Activated CD8-positive, alpha-beta T cell treated with anti-CD3 and anti-CD28 coated beads, Interleukin-2, amount 10 ng/mL, durations not matched to agents 7 days and 5 days (primary cell): ENCODE results near the gene SNRPA1. TPM values are rescaled to one million over a fixed set of nuclear protein-coding genes. Genes with fewer than 3 reads are reported as not detected.

Experiments used
- ATAC-seq: fragments of 150-1000 bp; cut with Tn5 transposase; one replicate; pipeline ENCODE4 v1.10.0; 2021; ENCODE audit warnings: moderate library complexity
- CTCF ChIA-PET: fragments of 350-600 bp; sonication (Branson Sonifier 250); formaldehyde crosslinking; loops from one replicate; lab custom pipeline; 2021; ENCODE audit warnings: antibody characterized with exemption; lab: Charles Lee
- POLR2A ChIA-PET: fragments of 350-600 bp; sonication (Branson Sonifier 250); formaldehyde crosslinking; loops from one replicate; lab custom pipeline; 2021; ENCODE audit warnings: antibody characterized with exemption; lab: Charles Lee
- DNase-seq: peaks from one replicate; pipeline ENCODE4 v3.0.0-alpha.2; 2020
- H3K27ac Mint-ChIP-seq: one replicate; pipeline ENCODE4 v1.8.0; 2021; ENCODE audit warnings: mild to moderate bottlenecking, mixed read lengths
- H3K27me3 Mint-ChIP-seq: one replicate; pipeline ENCODE4 v1.8.0; 2021; ENCODE audit warnings: low read depth, mixed read lengths
- H3K36me3 Mint-ChIP-seq: one replicate; pipeline ENCODE4 v1.8.0; 2021; ENCODE audit warnings: low read depth, mixed read lengths
- H3K4me1 Mint-ChIP-seq: one replicate; pipeline ENCODE4 v1.8.0; 2021; ENCODE audit warnings: low read depth, mixed read lengths
- H3K4me3 Mint-ChIP-seq: one replicate; pipeline ENCODE4 v1.8.0; 2021; ENCODE audit warnings: mild to moderate bottlenecking, mixed read lengths
- H3K9me3 Mint-ChIP-seq: one replicate; pipeline ENCODE4 v1.8.0; 2022; ENCODE audit warnings: mixed read lengths; ENCODE audit not compliant: insufficient read depth
- total RNA-seq, 2 experiments: library from RNA; stranded (reverse); gene quantifications; one replicate each; pipeline ENCODE4 v1.2.3, GENCODE V29; 2021

SNRPA1 gene
- total RNA-seq, 2 experiments from 2014 or later = 138 to 144 TPM

GRCh38 chr15:101244889-101245668, 50.0 kb downstream of the SNRPA1 start:
- DNase-seq (no peak), ATAC-seq (no peak)
- CTCF ChIA-PET = interaction anchor here (0.7 to 10.6 kb wide), 14 partner anchors 10 to 237 kb away, joined by 3 to 123 read pairs (median 5); partner anchors contain the start of gene CHSY1
- peak overlapping the region; percentile 65 for H3K4me3 Mint-ChIP-seq
- POLR2A ChIA-PET = interaction anchor here (0.9 to 3.2 kb wide), 2 partner anchors 40 to 119 kb away, joined by 3 to 12 read pairs; no protein-coding TSS in a partner anchor
- H3K27ac Mint-ChIP-seq = peak overlapping the region; percentile 88
- H3K4me1 Mint-ChIP-seq = peaks cover 93% of the 10 kb centered on the region
- no peaks in the 10 kb centered on the region for H3K9me3 Mint-ChIP-seq
- H3K36me3 Mint-ChIP-seq = peaks cover 73% of the 10 kb centered on the region
- no peaks in the 10 kb centered on the region for H3K27me3 Mint-ChIP-seq

- Mint-ChIP-seq H3K4me1 (peaks cover 94% of the 10 kb centered on the region), H3K4me3 (peak overlapping the region; percentile 65), H3K36me3 (peaks cover 71% of the 10 kb centered on the region), H3K27me3 (no peaks in the 10 kb centered on the region), H3K9me3 (no peaks in the 10 kb centered on the region), H3K27ac (peak overlapping the region; percentile 88)
- DNase-seq (peak; percentile 42), ATAC-seq (no peak)
- POLR2A ChIA-PET = interaction anchor here (0.9 to 4.6 kb wide), 5 partner anchors 7 to 118 kb away, joined by 3 to 40 read pairs (median 3); partner anchors contain the start of gene CHSY1
- CTCF ChIA-PET = interaction anchor here (0.7 to 10.6 kb wide), 24 partner anchors 11 to 397 kb away, joined by 3 to 123 read pairs (median 4); partner anchors contain the start of gene CHSY1
Measured at GRCh38 chr15:101244036-101244781, 50.8 kb downstream of the SNRPA1 start.

GRCh38 chr15:101243420-101243819, 51.6 kb downstream of the SNRPA1 start:
- DNase-seq = no peak
- H3K27ac Mint-ChIP-seq = peak overlapping the region; percentile 88
- ChIA-PET POLR2A (interaction anchor here (0.8 to 4.6 kb wide), 7 partner anchors 8 to 153 kb away, joined by 3 to 40 read pairs (median 3); partner anchors contain the start of gene CHSY1), CTCF (interaction anchor here (0.7 to 10.6 kb wide), 26 partner anchors 12 to 397 kb away, joined by 3 to 123 read pairs (median 4); partner anchors contain the start of gene CHSY1)
- H3K36me3 Mint-ChIP-seq = peaks cover 74% of the 10 kb centered on the region
- ATAC-seq = no peak
- no peaks in the 10 kb centered on the region for H3K9me3 Mint-ChIP-seq
- no peaks in the 10 kb centered on the region for H3K27me3 Mint-ChIP-seq
- H3K4me1 Mint-ChIP-seq = peaks cover 96% of the 10 kb centered on the region
- H3K4me3 Mint-ChIP-seq = peak overlapping the region; percentile 65

- ATAC-seq (no peak), DNase-seq (no peak)
- H3K27me3 Mint-ChIP-seq = no peaks in the 10 kb centered on the region
- ChIA-PET CTCF (interaction anchor here (0.7 to 10.6 kb wide), 19 partner anchors 11 to 398 kb away, joined by 3 to 123 read pairs (median 4); partner anchors contain the start of gene CHSY1), POLR2A (interaction anchor here (0.8 to 4.6 kb wide), 6 partner anchors 9 to 153 kb away, joined by 3 to 40 read pairs (median 7); partner anchors contain the start of gene CHSY1)
- no peaks in the 10 kb centered on the region for H3K9me3 Mint-ChIP-seq
- H3K4me1 Mint-ChIP-seq = peaks cover 94% of the 10 kb centered on the region
- peak overlapping the region; percentile 65 for H3K4me3 Mint-ChIP-seq
- peaks cover 72% of the 10 kb centered on the region for H3K36me3 Mint-ChIP-seq
- H3K27ac Mint-ChIP-seq = peak overlapping the region; percentile 88
Measured at GRCh38 chr15:101242999-101243336, 52.1 kb downstream of the SNRPA1 start.

- Mint-ChIP-seq H3K4me1 (peaks cover 91% of the 10 kb centered on the region), H3K36me3 (peaks cover 71% of the 10 kb centered on the region), H3K4me3 (peak overlapping the region; percentile 65), H3K27me3 (no peaks in the 10 kb centered on the region), H3K27ac (peak overlapping the region; percentile 88), H3K9me3 (no peaks in the 10 kb centered on the region)
- peak; percentile 83 for ATAC-seq
- ChIA-PET CTCF (interaction anchor here (0.6 to 10.6 kb wide), 22 partner anchors 8 to 235 kb away, joined by 3 to 123 read pairs (median 4); partner anchors contain the start of gene CHSY1), POLR2A (interaction anchor here (0.7 to 4.6 kb wide), 8 partner anchors 9 to 152 kb away, joined by 3 to 40 read pairs (median 4); partner anchors contain the start of gene CHSY1)
- peak; percentile 87 for DNase-seq
Measured at GRCh38 chr15:101242160-101242998, 52.7 kb downstream of the SNRPA1 start.

GRCh38 chr15:101240358-101240757, 54.7 kb downstream of the SNRPA1 start:
- Mint-ChIP-seq H3K36me3 (peaks cover 61% of the 10 kb centered on the region), H3K4me3 (peak overlapping the region; percentile 47), H3K27me3 (no peaks in the 10 kb centered on the region), H3K4me1 (peaks cover 82% of the 10 kb centered on the region), H3K9me3 (no peaks in the 10 kb centered on the region), H3K27ac (peak overlapping the region; percentile 50)
- no peak for DNase-seq
- CTCF ChIA-PET = interaction anchor here (0.7 to 10.6 kb wide), 13 partner anchors 10 to 225 kb away, joined by 3 to 123 read pairs (median 4); partner anchors contain the start of gene CHSY1
- POLR2A ChIA-PET = interaction anchor here (0.6 to 4.6 kb wide), 9 partner anchors 9 to 537 kb away, joined by 3 to 40 read pairs (median 4); partner anchors contain the start of gene CHSY1
- no peak for ATAC-seq

- POLR2A ChIA-PET = interaction anchor here (1.1 to 4.6 kb wide), 7 partner anchors 9 to 113 kb away, joined by 3 to 40 read pairs (median 4); partner anchors contain the start of gene CHSY1
- peak overlapping the region; percentile 85 for H3K27ac Mint-ChIP-seq
- peak overlapping the region; percentile 47 for H3K4me3 Mint-ChIP-seq
- H3K36me3 Mint-ChIP-seq = peaks cover 61% of the 10 kb centered on the region
- no peak for ATAC-seq
- no peaks in the 10 kb centered on the region for H3K27me3 Mint-ChIP-seq
- DNase-seq = no peak
- no peaks in the 10 kb centered on the region for H3K9me3 Mint-ChIP-seq
- H3K4me1 Mint-ChIP-seq = peaks cover 81% of the 10 kb centered on the region
- CTCF ChIA-PET = interaction anchor here (0.7 to 10.6 kb wide), 12 partner anchors 11 to 224 kb away, joined by 3 to 123 read pairs (median 4); partner anchors contain the start of gene CHSY1
Measured at GRCh38 chr15:101239724-101240136, 55.3 kb downstream of the SNRPA1 start.

- no peak for DNase-seq
- peaks cover 75% of the 10 kb centered on the region for H3K4me1 Mint-ChIP-seq
- ATAC-seq = no peak
- POLR2A ChIA-PET = no interaction called here
- peak overlapping the region; percentile 48 for H3K27ac Mint-ChIP-seq
- CTCF ChIA-PET = no interaction called here
- peaks cover 69% of the 10 kb centered on the region for H3K36me3 Mint-ChIP-seq
- H3K27me3 Mint-ChIP-seq = no peaks in the 10 kb centered on the region
- no peak overlapping the region for H3K4me3 Mint-ChIP-seq
- H3K9me3 Mint-ChIP-seq = no peaks in the 10 kb centered on the region
Measured at GRCh38 chr15:101237251-101237650, 57.8 kb downstream of the SNRPA1 start.

- POLR2A ChIA-PET = no interaction called here
- peaks cover 7% of the 10 kb centered on the region for H3K9me3 Mint-ChIP-seq
- no peak overlapping the region for H3K4me3 Mint-ChIP-seq
- ATAC-seq (no peak), DNase-seq (no peak)
- H3K4me1 Mint-ChIP-seq = peaks cover 62% of the 10 kb centered on the region
- no peak overlapping the region for H3K27ac Mint-ChIP-seq
- CTCF ChIA-PET = no interaction called here
- peaks cover 80% of the 10 kb centered on the region for H3K36me3 Mint-ChIP-seq
- H3K27me3 Mint-ChIP-seq = no peaks in the 10 kb centered on the region
Measured at GRCh38 chr15:101233651-101234280, 61.3 kb downstream of the SNRPA1 start.

GRCh38 chr15:101232677-101233076, 62.4 kb downstream of the SNRPA1 start:
- Mint-ChIP-seq H3K4me3 (no peak overlapping the region), H3K27ac (peak overlapping the region; percentile 8), H3K27me3 (no peaks in the 10 kb centered on the region), H3K36me3 (peaks cover 81% of the 10 kb centered on the region), H3K9me3 (peaks cover 9% of the 10 kb centered on the region), H3K4me1 (peaks cover 63% of the 10 kb centered on the region)
- ChIA-PET CTCF (interaction anchor here (2.5 kb wide), 1 partner anchor 10 kb away, joined by 15 read pairs; no protein-coding TSS in a partner anchor), POLR2A (interaction anchor here (0.6 kb wide), 1 partner anchor 21 kb away, joined by 3 read pairs; no protein-coding TSS in a partner anchor)
- ATAC-seq = no peak
- no peak for DNase-seq
